A549 (cell line): ENCODE data around the gene CAMTA1. TPM values are rescaled to one million over a fixed set of nuclear protein-coding genes. Genes with fewer than 3 reads are reported as not detected.
A peak's percentile ranks its signal among the peaks of the same experiment; 100 is the strongest.

Source experiments
- ATAC-seq, 2 experiments: fragments of 200-7000 bp in 1 of 2; fragments of >200 bp in 1 of 2; cut with Nextera tagmentation in 1 of 2; cut with Tn5 transposase in 1 of 2; 3 replicates each; pipeline versions ENCODE4 v1.8.0 to v1.9.1; 2018 to 2020; ENCODE audit warnings: mild to moderate bottlenecking in 1 of 2, moderate library complexity in 1 of 2
- CTCF ChIA-PET: fragments of 300-600 bp; sonication (Branson Sonifier 250); formaldehyde crosslinking; extraction: SDS; loops from one replicate; lab custom pipeline; 2021; ENCODE audit warnings: antibody characterized with exemption, inconsistent platforms; lab: Yijun Ruan, JAX
- POLR2A ChIA-PET: fragments of 350-600 bp; formaldehyde crosslinking; extraction: SDS; loops from one replicate; lab custom pipeline; 2021; ENCODE audit warnings: antibody characterized with exemption, inconsistent platforms; lab: Yijun Ruan, JAX
- DNase-seq, 2 experiments: peaks; one replicate each; pipeline versions ENCODE4 v3.0.0 to v3.0.0-alpha.2; 2011 to 2016; ENCODE audit warnings: low read depth in 1 of 2, low spot score in 1 of 2
- FAIRE-seq: peaks from 2 replicates; lab custom pipeline; 2011; peaks lifted over from hg19 to GRCh38; lab: Jason Lieb, UNC
- H3K27ac ChIP-seq, 2 experiments: fragments of >200 bp; sonication (Bioruptor Twin); formaldehyde crosslinking; 3 replicates each; pipeline ENCODE4 v1.5.1; 2016 to 2017
- H3K4me1 ChIP-seq: fragments of >200 bp; sonication (Bioruptor Twin); formaldehyde crosslinking; 3 replicates; pipeline ENCODE4 v1.6.1; 2016
- H3K4me2 ChIP-seq: fragments of >200 bp; sonication (Bioruptor Twin); formaldehyde crosslinking; 3 replicates; pipeline ENCODE4 v1.6.1; 2016
- H3K4me3 ChIP-seq: fragments of >200 bp; sonication (Bioruptor Twin); formaldehyde crosslinking; 3 replicates; pipeline ENCODE4 v1.5.1; 2016
- H3K9me3 ChIP-seq: fragments of >200 bp; sonication (Bioruptor Twin); formaldehyde crosslinking; 3 replicates; pipeline ENCODE4 v1.6.1; 2016
- CTCF ChIP-seq: fragments of >200 bp; sonication (Bioruptor Twin); formaldehyde crosslinking; IDR thresholded peaks from 3 replicates; pipeline ENCODE4 v1.5.1; 2016
- E2F6 ChIP-seq: IDR thresholded peaks from 2 replicates; pipeline ENCODE4 v1.6.1; 2012; ENCODE audit warnings: low read depth, borderline replicate concordance
- FOSL2 ChIP-seq, 2 experiments: fragments of 450-650 bp in 1 of 2; fragments of >200 bp in 1 of 2; sonication (Bioruptor Twin) in 1 of 2; formaldehyde crosslinking; IDR thresholded peaks; 2 replicates each; pipeline versions ENCODE4 v1.5.0 to v1.6.1; 2016 to 2020; ENCODE audit warnings: mild to moderate bottlenecking in 1 of 2, moderate library complexity in 1 of 2
- FOXS1 ChIP-seq: fragments of 250-450 bp; sonication (Bioruptor Pico); IDR thresholded peaks from 2 replicates; pipeline ENCODE4 v1.5.0; 2020; ENCODE audit warnings: mild to moderate bottlenecking, moderate library complexity
- HDAC2 ChIP-seq: fragments of 200-600 bp; sonication (generic); IDR thresholded peaks from 2 replicates; pipeline ENCODE4 v1.6.1; 2016
- HOXA7 ChIP-seq: fragments of 250-450 bp; sonication (Bioruptor Pico); IDR thresholded peaks from 2 replicates; pipeline ENCODE4 v1.5.0; 2020; ENCODE audit warnings: mild to moderate bottlenecking, moderate library complexity
- KDM1A ChIP-seq: fragments of 200-600 bp; sonication (generic); IDR thresholded peaks from 2 replicates; pipeline ENCODE4 v1.6.1; 2016; ENCODE audit warnings: low read depth, mild to moderate bottlenecking
- MAFK ChIP-seq: fragments of 450-650 bp; IDR thresholded peaks from 2 replicates; pipeline ENCODE4 v1.6.1; 2014; ENCODE audit not compliant: partially characterized antibody
- MAZ ChIP-seq: fragments of 150-350 bp; IDR thresholded peaks from 2 replicates; pipeline ENCODE4 v1.6.1; 2014; ENCODE audit warnings: antibody characterized with exemption, low read depth, low read length, borderline replicate concordance
- NFE2L2 ChIP-seq: fragments of 150-350 bp; conservative IDR thresholded peaks from 2 replicates; pipeline ENCODE4 v1.6.1; 2014; ENCODE audit warnings: low read length
- NPAS2 ChIP-seq: fragments of 250-450 bp; sonication (Bioruptor Pico); IDR thresholded peaks from 2 replicates; pipeline ENCODE4 v1.8.0; 2022; ENCODE audit warnings: mild to moderate bottlenecking, moderate library complexity, borderline replicate concordance
- NR3C1 ChIP-seq: fragments of >200 bp; sonication (Bioruptor Twin); formaldehyde crosslinking; IDR thresholded peaks from 3 replicates; pipeline ENCODE4 v1.6.1; 2017
- PBX3 ChIP-seq: IDR thresholded peaks from 2 replicates; pipeline ENCODE4 v1.6.1; 2012
- TP53 ChIP-seq: fragments of 250-450 bp; sonication (Bioruptor Pico); IDR thresholded peaks from 2 replicates; pipeline ENCODE4 v1.5.0; 2021; ENCODE audit warnings: mild to moderate bottlenecking, moderate library complexity
- ZNF302 ChIP-seq: fragments of 250-450 bp; sonication (Bioruptor Pico); IDR thresholded peaks from 2 replicates; pipeline ENCODE4 v1.9.0; 2021; ENCODE audit warnings: inconsistent platforms, mild to moderate bottlenecking, moderate library complexity
- WGBS: methylation state at CpG from one replicate; pipeline ENCODE4 v1.1.6; 2017; ENCODE audit errors: missing lambda C conversion rate; 5-methylcytosine and 5-hydroxymethylcytosine counted together
- polyA plus RNA-seq, 4 experiments: library from polyadenylated mRNA; depleted of rRNA in 3 of 4; stranded (reverse); fragments of >200 nt; fragmentation: RNase III in 1 of 4; extraction: RNeasy Plus Mini Kit Qiagen cat#74134 plus additional on column Dnase treatment in 1 of 4; gene quantifications; 2 replicates in 3 of 4; 3 replicates in 1 of 4; pipeline ENCODE4 v1.2.3, GENCODE V29; 2011 to 2017
- TF ChIP-seq, protein P1 (sequence below): IDR thresholded peaks from 2 replicates; pipeline ENCODE4 v1.6.1; 2012
- TF ChIP-seq, protein P2 (sequence below): fragments of 150-350 bp; IDR thresholded peaks from 2 replicates; pipeline ENCODE4 v1.6.1; 2014; ENCODE audit warnings: low read depth, mild to moderate bottlenecking, low read length

The CAMTA1 gene
- polyA plus RNA-seq, 2 of the 4 experiments (the other 2 are of a cell fraction): 58.8 to 75.0 TPM

DNA sequence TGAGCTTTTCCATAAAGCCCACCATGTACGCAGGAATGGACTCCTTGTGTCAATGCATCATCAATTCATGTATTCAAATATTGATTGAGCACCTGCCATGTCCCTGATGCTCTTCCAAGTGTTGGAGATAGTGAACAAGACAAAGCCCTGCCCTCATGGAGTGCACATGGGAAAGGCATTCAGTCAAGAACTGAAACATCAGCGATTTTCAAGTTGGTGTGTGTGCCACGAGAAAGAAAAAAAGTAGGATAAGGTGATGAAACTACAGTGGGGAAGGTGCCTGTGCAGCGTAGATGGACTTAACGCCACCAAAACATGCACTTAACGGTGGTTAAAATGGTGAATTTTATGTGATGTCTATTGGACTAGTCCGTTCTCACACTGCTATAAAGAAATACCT is 553.2 kb downstream of the CAMTA1 start:
- DNase-seq (no peak), FAIRE-seq (no peak), ATAC-seq (no peak)
- no peak overlapping the region for H3K4me3 ChIP-seq
- ChIA-PET POLR2A (no interaction called here), CTCF (no interaction called here)
- TF ChIP-seq TP53 (CRISPR knock-in tag) (no peak), MAFK (peak; percentile 64)
- no peaks in the 10 kb centered on the region for H3K9me3 ChIP-seq
- peaks cover 53% of the 10 kb centered on the region for H3K4me1 ChIP-seq
- H3K4me2 ChIP-seq: no peak overlapping the region
- H3K27ac ChIP-seq: peak overlapping the region in 1 of 2 experiments; percentile 68; a peak in 2 of 6 replicates
- 87% methylated on average over 7 of the region's 7 CpGs for WGBS

GRCh38 chr1:7339014-7339413 is 553.8 kb downstream of the CAMTA1 start:
- Histone ChIP-seq H3K9me3 (no peaks in the 10 kb centered on the region), H3K27ac (peak overlapping the region in 1 of 2 experiments; percentile 68; a peak in 4 of 6 replicates), H3K4me3 (no peak overlapping the region)
- POLR2A ChIA-PET: no interaction called here
- WGBS: 88% methylated on average over 5 of the region's 5 CpGs
- TF ChIP-seq, protein P1, sequence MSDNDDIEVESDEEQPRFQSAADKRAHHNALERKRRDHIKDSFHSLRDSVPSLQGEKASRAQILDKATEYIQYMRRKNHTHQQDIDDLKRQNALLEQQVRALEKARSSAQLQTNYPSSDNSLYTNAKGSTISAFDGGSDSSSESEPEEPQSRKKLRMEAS: no peak
- TF ChIP-seq FOXS1 (CRISPR knock-in tag): no peak
- no peak for TF ChIP-seq HDAC2
- no peak for TF ChIP-seq CTCF
- TF ChIP-seq, protein P2, sequence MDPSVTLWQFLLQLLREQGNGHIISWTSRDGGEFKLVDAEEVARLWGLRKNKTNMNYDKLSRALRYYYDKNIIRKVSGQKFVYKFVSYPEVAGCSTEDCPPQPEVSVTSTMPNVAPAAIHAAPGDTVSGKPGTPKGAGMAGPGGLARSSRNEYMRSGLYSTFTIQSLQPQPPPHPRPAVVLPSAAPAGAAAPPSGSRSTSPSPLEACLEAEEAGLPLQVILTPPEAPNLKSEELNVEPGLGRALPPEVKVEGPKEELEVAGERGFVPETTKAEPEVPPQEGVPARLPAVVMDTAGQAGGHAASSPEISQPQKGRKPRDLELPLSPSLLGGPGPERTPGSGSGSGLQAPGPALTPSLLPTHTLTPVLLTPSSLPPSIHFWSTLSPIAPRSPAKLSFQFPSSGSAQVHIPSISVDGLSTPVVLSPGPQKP: no peak
- TF ChIP-seq MAZ: no peak
- no peak for TF ChIP-seq ZNF302 (CRISPR knock-in tag)
- TF ChIP-seq FOSL2 (IDR thresholded peaks at IDR 0.05): no peak
- no peak for TF ChIP-seq FOSL2 (CRISPR knock-in tag; IDR thresholded peaks at IDR 0.05)
- TF ChIP-seq HOXA7 (CRISPR knock-in tag): no peak
- TF ChIP-seq PBX3: no peak
- TF ChIP-seq KDM1A: no peak
- TF ChIP-seq NR3C1: no peak
- no peak for TF ChIP-seq E2F6
- TF ChIP-seq NPAS2 (CRISPR knock-in tag): no peak
- TF ChIP-seq NFE2L2: no peak
- TF ChIP-seq, all 56 proteins: peak for 0
- DNase-seq: no peak
- ATAC-seq: no peak
- CTCF ChIA-PET: no interaction called here
- Histone ChIP-seq H3K4me1 (peaks cover 47% of the 10 kb centered on the region), H3K4me2 (no peak overlapping the region)
- no peak for FAIRE-seq

- Histone ChIP-seq H3K4me2 (0 out of 3 replicates have a peak overlapping the region, but pooled peaks have one; percentile 9), H3K9me3 (no peaks in the 10 kb centered on the region), H3K27ac (peak overlapping the region; percentile 55 to 68; a peak in 5 of 6 replicates), H3K4me3 (no peak overlapping the region), H3K4me1 (peaks cover 37% of the 10 kb centered on the region)
- no peak for FAIRE-seq
- TF ChIP-seq NFE2L2: no peak
- TF ChIP-seq, protein P1: 0 out of 2 replicates have a peak, but pooled peaks have one; percentile 8
- ATAC-seq: no peak
- POLR2A ChIA-PET: no interaction called here
- DNase-seq: peak in 1 of 2 experiments; percentile 37
- 47% methylated on average over 2 of the region's 2 CpGs for WGBS
- CTCF ChIA-PET: no interaction called here
Observed at GRCh38 chr1:7339953-7340352, 554.7 kb downstream of the CAMTA1 start.
